DMS153 (cell line): ENCODE data around the gene RAB23.
"Not testable (repeated sequence)": the region's sequence is repeated elsewhere in the genome, so short reads cannot be mapped to it uniquely, and the experiment has no call there.

Experiments
- DNase-seq: peaks from one replicate; lab custom pipeline; 2025; lab: John Stamatoyannopoulos, UW

Gene RAB23

DNA sequence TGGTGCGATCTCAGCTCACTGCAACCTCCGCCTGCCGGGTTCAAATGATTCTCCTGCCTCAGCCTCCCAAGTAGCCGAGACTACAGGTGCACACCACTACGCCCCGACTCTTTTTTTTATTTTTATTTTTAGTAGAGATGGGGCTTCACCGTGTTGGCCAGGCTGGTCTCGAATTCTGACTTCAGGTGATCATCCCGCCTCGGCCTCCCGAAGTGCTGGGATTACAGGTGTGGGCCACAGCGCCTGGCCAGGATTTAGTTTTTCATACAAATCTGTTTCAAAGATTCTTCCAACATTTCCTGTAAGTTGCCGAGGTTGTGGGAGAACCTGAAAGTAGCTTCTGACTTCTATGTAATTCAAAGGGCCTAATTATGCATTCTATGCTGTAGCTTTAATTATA, 21.4 kb upstream of the RAB23 start:
- DNase-seq = not testable (repeated sequence)

DNA sequence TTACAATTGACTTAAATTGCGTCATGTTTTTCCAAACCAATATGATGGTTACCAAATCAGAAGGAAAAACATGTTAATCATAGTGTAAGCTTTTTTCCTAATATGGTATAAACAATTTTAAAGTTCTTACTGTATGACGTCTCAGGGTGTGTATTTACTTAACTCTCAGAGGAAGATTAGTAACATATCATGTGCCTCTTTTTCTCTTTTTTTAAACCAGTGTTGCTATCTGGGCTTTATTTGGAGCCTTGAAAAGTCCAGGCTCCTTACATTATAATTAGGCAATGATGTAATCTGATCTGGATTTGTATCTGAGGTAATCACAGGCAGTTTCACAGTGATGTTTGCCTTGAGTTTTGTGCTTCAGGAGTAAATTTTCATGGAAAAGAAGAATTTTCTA, 20.4 kb upstream of the RAB23 start:
- DNase-seq = no peak

DNA sequence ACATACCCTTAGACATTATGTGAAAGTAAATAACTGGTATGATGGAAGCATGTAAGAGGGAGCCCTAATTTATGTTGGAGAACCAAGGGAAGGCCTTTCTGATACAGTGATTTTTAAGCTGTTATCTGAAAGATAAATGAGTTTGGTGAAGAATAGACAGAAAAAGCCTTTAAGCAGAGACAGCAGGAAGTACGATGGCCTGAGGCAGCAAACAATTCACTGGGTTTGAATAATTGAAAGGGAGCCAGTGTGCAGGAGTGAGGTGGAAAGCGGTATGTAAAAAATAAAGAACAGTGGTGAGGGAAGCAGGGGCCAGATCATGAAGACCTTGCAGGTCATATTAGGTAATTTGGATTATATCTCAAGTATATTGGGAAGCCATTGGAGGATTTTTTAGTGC, 4.1 kb upstream of the RAB23 start:
- no peak for DNase-seq

DNA sequence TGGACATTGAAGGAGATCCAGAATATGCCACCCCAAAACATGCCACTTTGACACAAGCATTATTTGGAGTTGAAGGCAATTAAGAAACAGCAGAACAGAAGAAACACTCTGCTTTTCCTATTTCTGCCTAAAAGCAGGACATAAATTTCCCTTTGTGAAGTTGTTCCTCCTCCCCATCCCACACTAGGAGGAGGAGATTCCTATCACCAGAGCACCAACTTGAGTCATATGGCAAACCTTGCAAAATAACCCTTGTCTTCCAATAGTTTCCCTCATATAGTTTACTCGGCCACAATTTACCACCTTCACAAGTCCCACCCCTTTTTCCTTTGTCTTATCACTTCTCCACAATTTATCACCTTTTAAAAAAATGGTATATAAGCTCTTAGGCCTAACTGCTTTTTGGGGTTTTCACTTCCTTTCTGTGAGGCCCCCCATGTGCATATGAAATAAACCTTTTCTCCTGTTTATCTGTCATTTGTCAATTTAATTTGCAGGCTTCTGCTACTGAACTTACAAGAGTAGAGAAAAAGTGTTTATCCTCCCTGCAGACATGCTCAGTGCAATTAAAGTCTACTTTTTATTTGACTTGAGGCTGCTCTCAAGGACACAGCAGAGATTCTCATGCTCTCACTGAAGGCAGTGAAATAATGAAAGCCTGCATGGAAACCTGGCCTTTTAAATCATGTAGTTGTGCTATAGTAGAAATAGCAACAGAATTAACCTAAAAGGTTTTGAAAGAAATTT, 2.8 kb upstream of the RAB23 start:
- no peak for DNase-seq

DNA sequence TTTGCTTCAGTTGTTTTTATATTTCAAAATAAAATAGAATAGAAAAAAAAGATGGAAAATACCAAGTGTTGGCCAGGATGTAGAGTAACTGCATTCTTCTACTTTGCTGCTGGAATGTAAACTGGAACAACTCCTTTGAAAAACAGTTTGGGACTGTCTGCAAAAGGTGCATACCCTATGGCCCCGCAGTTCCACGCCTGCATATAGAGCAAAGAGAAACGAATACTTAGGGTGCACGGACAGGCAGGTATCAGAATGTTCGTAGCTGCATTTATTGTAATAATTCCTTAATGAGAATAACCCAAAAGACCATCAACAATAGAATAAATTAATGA, 603 bp upstream of the RAB23 start:
- DNase-seq = no peak

DNA sequence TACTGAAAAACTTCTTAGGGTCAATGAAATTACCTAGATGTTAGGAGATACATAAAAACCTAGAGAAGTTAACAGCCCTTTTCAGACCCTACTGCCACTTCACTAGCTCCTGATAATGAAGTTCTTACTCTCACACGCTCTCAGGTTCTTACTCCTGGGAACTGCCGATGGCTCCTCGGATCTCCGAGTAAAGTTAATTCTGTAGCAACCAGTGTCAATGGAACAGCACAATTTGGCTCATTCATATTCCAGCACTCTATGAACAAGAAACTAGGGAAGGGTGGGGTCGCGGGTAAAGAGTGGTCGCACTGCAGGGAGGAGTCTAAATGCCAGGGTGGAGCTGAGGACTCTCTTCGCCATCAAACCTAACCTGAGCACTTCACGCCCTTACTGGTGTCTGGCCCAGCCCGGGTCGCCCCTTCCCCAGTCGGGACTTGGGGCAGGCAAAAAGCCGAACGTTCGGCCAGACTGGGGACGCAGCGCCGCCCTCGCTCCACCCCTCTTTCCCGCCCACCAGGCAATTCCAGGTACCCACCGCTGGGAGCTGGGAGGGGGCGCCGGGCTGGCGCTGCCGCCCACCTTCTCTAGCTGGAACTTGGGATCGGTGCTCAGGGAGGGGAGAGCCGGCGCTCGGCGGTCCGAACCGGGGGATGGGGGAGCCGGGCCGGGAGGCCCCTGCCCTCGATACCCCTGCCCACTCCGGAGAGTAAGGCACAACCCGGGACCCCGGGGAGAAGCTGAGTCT, 744 bp downstream of the RAB23 start:
- DNase-seq = no peak

DNA sequence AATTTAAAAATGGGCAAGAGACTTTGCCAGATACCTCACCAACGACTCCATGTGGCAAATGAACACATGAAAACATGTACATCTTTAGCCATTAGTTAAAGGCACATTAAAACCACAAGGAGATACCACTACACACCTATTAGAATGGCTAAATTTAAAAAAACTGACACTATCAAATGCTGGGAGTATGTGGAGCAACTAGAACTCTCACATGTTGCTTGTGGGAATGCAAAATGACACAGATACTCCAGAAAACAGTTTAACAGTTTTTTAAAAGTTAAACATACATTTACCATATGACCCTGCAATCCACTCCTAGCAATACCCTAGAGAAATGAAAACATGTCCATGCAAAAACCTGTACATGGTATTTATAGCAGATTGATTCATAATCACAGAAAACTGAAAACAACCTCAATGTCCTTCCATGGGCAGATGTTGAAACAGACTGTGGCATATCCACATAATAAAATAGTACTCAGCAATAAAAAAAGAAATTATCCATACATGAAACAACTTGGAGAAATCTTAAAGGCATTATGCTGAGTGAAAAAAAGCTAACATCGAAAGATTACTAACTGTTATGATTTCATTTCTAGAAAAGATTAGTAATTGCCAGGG, 1.9 kb downstream of the RAB23 start:
- no peak for DNase-seq

DNA sequence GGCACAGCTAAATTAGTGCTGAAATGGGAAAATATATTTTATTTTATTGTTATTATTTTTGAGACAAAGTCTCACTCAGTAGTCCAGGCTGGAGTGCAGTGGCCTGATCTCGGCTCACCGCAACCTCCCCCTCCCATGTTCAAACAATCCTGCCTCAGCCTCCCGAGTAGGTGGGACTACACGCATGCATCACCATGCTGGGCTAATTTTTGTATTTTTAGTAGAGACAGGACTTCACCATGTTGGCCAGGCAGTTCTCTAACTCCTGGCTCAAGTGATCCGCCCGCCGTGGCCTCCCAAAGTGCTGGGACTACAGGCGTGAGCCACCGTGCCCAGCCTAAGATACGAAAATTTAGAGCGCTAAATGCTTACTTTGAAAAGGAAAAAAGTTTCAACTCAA, 4.8 kb downstream of the RAB23 start:
- no peak for DNase-seq

DNA sequence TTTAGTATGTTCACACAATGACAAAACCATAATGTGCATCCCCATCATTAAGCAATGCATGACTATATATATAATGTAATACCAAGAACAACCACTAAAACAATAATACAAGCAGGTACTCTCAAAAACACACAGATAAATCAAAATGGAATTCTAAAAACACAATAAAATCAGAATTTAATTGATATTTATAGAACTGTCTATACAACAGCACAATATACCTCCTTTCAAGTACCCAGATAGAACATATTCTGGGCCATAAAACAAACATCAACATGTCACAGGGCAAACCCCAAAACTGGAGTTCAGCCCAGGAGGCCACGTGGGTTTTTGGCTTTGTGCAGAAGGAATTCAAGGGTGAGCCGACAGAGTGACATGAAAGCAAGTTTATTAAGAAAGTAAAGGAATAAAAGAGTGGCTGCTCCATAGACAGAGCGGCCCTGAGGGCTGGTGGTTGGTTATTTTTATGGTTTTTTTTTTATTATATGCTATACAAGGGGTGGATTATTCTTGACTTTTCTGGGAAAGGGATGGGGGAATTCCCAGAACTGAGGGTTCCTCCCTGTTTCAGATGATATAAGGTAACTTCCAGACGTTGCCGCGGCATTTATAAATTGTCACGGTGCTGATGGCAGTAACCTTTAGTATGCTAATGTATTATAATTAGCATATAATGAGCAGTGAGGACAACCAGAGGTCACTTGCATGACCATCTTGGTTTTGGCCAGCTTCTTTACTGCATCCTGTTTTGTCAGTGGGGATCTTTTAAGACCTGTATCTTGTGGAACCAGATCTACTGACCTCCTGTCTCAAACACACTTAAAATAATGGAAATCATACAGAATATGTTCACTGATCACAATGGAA, 5.6 kb downstream of the RAB23 start:
- DNase-seq = no peak

DNA sequence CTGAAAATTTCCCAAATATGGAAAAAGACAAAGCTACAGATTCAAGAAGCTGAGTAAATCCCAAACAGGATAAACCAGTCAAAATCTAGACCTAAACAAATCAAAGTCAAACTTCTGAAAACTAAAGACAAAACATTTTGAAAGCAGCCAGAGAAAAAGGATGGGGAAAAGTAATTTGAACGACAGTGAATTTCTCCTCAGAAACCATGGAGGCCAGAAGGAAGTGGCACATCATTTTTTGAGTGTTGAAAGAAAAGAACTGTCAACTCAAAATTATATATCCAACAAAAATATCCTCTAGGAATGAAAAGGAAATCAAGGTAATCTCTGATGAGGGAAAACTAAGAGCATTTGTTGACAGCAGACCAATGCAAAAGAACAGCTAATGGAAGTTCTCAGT, 6.8 kb downstream of the RAB23 start:
- no peak for DNase-seq

DNA sequence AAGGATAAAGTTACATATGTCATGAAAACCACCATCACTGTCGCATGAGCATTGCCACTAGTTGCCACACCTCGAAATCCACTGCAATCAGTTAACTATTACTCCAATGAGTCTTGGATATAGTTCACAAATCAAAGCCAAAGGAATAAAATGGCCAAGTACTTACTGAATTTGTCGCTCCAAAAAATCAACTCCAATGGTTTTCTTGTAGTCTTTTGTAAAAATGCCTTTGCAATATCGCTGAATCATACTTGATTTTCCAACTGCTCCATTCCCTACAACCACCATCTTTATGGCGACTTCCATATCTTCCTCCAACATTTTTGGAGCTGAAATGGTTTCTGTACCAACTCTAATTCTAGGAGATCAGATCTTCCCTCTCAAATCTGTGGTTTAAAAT, 12.0 kb downstream of the RAB23 start:
- DNase-seq = no peak

DNA sequence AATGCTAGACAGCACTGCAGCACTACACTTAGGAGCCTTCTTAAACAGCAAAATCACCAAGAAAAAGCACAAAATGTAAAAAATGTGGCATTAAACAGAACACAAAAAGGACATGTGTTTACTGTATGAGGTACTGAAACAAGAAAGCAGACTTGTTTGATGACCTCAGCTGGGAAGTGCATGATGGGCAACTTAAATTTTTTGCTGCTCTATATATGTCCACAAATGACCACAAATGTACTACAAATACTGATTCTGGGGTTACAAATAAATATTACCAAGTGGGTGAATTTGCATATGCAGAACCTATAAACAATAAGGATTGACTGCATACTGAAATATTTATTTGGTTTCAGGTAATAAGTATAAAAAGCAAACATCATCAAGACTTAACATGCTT, 13.1 kb downstream of the RAB23 start:
- no peak for DNase-seq

DNA sequence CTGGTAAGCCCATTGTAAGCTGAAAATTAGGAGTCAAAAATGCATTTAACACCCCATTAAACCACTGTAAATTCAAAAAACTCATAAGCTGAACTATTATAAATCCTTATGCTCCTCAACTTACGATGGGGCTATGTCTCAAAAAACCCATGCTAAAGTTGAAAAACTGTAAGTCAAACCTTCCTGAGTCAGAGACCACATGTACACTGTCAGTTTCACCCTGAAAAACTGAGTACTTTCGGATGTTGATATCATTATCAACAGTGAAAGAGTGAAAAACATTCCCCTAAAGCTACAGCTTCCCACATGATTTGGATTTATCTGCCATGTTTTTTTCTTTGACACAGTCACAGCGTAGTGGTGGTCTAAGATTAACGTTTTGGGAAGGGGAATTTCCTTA, 14.2 kb downstream of the RAB23 start:
- no peak for DNase-seq

DNA sequence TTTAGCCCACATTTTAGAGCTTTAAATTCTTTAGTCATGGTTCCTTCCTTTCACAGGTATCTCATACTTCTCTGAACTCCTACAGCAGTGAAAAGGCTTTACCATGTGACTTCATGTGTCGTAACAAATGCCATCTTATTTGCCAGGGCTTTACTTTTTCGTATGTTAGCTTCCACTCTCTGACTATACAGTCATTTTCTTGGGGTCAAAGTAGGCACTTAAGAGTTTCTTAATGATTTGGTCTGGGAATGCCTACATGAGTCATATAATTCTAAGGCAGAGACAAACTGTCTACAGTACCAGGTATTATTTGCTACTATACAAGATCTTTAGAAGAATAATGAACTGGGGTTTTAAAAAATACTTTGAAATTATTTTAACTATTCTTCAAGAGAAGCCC, 15.0 kb downstream of the RAB23 start:
- no peak for DNase-seq

DNA sequence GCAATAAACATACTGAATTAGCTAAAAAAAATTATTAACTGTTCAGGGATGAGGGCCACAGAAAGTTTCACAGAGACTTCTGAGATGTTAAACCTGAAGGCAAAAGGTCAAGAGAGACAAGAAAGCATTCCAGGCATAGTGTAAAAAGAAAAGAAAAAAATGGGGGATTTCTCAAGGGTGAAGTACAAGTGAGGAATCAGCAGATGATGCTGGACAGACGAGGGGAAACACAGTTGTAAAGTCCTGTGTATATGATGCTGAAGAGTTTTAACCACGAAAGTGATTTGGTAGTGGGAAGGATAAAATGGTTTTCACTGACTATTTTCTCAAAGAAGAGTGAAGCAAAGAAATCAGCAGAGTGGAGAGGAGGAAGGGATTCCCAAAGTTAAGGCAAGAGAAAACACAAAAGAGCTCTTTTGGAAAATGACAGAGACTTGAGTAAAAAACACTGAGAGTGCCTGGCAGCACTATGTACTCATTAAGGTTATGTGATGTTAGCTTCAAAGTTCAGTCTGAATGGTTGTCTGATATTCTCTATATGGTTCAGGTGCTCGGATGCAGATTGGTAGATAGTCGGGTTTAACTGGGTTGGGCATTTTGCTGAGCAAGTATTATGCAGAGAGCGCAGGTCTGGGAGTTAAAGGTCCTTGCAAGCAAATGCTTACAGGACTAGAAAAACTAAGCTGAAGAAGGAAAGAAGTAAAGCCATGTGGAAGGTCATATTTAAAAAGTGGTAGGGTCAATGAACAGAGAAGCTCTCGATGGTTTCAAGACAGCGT, 16.4 kb downstream of the RAB23 start:
- DNase-seq = no peak

DNA sequence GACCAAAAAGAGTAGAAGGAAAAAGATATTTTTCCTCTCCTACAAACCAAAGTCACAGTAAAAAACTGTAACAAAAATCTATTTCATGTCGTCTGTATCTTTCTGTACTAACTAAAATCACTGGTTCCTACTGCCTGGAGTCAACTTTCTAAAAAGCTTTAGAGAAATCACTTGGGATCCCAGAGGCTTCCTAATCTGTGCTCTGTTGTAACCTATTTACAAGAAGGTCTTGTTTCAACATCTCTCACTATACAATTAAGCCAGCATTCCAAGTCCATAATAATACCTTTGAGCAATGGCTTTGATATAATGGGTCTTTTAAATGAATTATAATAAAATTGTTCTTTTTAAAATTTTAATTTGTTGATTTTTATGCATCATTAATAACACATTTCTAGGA, 20.4 kb downstream of the RAB23 start:
- no peak for DNase-seq

DNA sequence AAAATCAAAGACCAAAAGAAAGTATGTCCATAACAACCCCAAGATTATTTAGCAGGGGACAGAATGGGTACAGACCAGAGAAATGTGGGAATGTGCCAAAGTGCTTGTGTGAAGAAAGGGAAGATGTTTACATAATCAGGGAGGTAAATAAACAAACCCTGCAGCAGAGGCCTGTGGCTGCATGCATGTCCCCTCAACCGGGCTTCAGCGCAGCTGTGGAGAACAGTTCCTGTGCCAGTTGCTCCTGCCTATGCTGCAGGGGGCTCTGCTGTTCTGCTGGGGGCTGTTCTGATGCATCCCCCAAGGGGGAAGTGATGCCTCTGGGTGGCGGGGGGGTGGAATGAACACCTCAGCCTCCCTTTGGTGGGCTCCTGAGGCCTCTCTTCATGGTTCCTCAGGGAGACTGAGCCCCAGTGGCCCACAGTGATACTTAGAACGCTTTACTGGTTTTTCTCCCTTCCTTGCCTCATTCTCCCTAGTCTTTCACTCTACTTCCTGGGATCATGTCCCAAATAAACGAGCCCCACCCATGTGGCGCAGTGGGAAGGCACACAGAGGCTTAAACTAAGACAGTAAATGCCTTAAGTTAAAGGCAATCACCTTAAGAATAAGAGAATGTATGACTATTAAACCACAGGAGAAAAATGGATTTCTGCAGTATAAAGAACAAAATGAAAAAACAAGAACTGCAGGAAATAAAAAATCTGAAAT, 23.0 kb downstream of the RAB23 start:
- DNase-seq = no peak

DNA sequence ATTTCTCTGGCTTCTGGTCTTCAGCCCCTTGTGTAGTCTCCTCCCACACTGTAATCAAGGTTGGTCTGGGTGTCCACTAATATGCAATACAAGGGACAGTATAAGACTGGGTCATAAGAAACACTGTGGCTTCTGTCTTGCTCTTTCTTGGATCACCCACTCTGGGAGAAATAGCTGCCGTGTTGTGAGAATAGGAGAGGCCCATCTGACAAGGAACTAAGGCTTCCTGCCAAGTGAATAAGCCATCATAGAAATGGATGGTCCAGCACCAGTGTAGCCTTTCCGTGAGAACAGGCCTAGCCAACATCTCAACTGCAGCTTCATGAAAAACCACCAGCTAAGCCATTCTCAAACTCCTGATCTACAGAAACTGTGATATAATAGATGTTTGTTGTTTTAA, 26.6 kb downstream of the RAB23 start:
- no peak for DNase-seq

DNA sequence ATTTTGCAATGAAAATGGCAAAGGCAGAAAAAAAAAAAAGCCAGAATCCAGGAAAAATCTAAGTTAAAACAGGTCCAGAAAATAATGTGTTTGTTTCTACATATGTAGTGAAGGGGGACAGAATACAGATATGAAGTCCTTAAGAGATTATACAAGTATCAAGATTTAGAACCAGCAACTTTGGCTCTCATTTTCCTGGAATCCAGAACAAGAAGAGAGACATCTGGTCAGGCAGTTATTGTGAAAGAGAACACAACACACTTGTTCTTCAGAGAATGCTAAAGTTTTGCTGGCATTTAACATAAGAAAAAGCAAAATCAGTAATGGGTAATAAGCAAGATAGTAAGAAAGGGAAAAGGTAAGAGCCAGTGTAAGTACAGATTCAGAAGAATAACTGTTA, 28.9 kb downstream of the RAB23 start:
- DNase-seq = no peak

DNA sequence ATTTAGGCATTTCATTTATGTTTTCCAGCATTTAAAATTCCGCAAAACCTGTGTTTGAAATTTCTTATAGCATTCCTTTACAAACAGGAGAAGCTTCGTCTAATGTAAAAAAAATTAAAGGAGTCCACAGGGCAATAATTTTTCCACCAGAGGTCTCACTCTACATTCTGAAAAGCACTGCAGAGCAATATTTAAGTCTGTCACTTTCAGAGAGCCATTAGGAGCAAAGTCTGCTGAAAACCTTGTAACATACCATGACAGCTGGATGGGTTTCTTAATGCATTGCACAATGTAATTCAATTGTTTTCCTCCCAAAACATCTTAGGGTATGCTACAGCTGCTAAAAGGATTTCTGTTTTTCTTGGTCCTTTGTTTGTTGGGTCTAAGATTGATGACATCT, 32.0 kb downstream of the RAB23 start:
- no peak for DNase-seq

DNA sequence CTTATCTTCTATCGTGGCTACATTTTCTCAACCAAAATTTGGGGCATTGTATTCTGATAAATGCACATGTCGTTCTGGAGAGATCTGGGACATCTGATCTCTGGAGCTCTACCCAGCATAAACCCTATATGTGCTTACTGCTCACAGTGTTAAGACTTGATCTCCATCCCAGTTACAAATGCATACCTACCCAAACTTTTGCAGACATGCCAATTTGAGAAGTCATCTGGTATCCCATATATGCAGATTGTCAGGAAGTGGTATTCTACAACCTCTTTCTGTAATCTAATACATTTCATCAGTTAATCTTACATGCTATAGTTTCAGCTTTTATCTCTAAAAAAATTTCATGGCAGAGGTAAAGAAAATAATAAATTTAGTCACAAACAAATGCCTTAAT, 38.8 kb downstream of the RAB23 start:
- DNase-seq = no peak
